Putamen (tissue), 1 donor: Measurements from ENCODE around the gene OSGEP.

ENCODE experiments used
- DNase-seq: peaks from one replicate; pipeline ENCODE4 v3.0.0-alpha.2; 2016; ENCODE audit warnings: low spot score

Gene OSGEP

GRCh38 chr14:20429801-20430669 lies 24.6 kb downstream of the OSGEP start:
- DNase-seq: no peak

- DNase-seq: no peak
Measured at GRCh38 chr14:20428802-20429201, 25.8 kb downstream of the OSGEP start.

- no peak for DNase-seq
Measured at GRCh38 chr14:20428010-20428365, 26.6 kb downstream of the OSGEP start.

GRCh38 chr14:20427231-20428009 lies 27.2 kb downstream of the OSGEP start:
- peak; percentile 27 for DNase-seq

GRCh38 chr14:20424851-20425250 lies 29.8 kb downstream of the OSGEP start:
- DNase-seq: no peak

GRCh38 chr14:20422886-20423285 lies 31.7 kb downstream of the OSGEP start:
- no peak for DNase-seq

GRCh38 chr14:20421267-20421666 lies 33.3 kb downstream of the OSGEP start:
- no peak for DNase-seq

GRCh38 chr14:20419419-20419818 lies 35.2 kb downstream of the OSGEP start:
- no peak for DNase-seq

- DNase-seq: no peak
Measured at GRCh38 chr14:20418501-20418909, 36.1 kb downstream of the OSGEP start.

GRCh38 chr14:20417250-20418186 lies 37.1 kb downstream of the OSGEP start:
- DNase-seq: no peak

- DNase-seq: no peak
Measured at GRCh38 chr14:20416223-20416622, 38.4 kb downstream of the OSGEP start.

- no peak for DNase-seq
Measured at GRCh38 chr14:20415782-20416206, 38.8 kb downstream of the OSGEP start.

GRCh38 chr14:20413744-20414082 lies 40.9 kb downstream of the OSGEP start:
- DNase-seq: no peak

- DNase-seq: peak; percentile 79
Measured at GRCh38 chr14:20412876-20413743, 41.5 kb downstream of the OSGEP start, which contains the start of gene TEP1. Gene TEP1 (minus strand): TSS chr14:20413501. CDS start chr14:20408439, 5,062 bp downstream.

- DNase-seq: no peak
Measured at GRCh38 chr14:20412411-20412810, 42.2 kb downstream of the OSGEP start.

- DNase-seq: no peak
Measured at GRCh38 chr14:20409226-20409625, 45.4 kb downstream of the OSGEP start.

GRCh38 chr14:20403521-20403920 lies 51.1 kb downstream of the OSGEP start:
- DNase-seq: no peak

- DNase-seq: no peak
Measured at GRCh38 chr14:20400965-20401593, 53.5 kb downstream of the OSGEP start.

- DNase-seq: no peak
Measured at GRCh38 chr14:20400589-20400964, 54.0 kb downstream of the OSGEP start.

GRCh38 chr14:20397511-20397910 lies 57.1 kb downstream of the OSGEP start:
- DNase-seq: no peak
